GM12878 (cell line): ENCODE results near the gene STPG3. TPM values are rescaled to one million over a fixed set of nuclear protein-coding genes. Genes with fewer than 3 reads are reported as not detected.

ENCODE experiments used
- ATAC-seq: fragments of 200-7000 bp; cut with Tn5 transposase; 3 replicates; pipeline ENCODE4 v1.9.1; 2020; ENCODE audit warnings: mild to moderate bottlenecking, moderate library complexity
- BruUV-seq: library from RNA; stranded (reverse); fragments of 400-500 nt; replicated peaks from 2 replicates; lab custom pipeline; 2021; lab: Mats Ljungman, UMichigan
- CTCF ChIA-PET: fragments of 300-600 bp; sonication (Branson Sonifier 250); formaldehyde crosslinking; extraction: SDS; loops from one replicate; lab custom pipeline; 2021; ENCODE audit warnings: inconsistent platforms; lab: Yijun Ruan, JAX
- POLR2A ChIA-PET: fragments of 350-600 bp; formaldehyde crosslinking; extraction: SDS; loops from one replicate; lab custom pipeline; 2021; ENCODE audit warnings: inconsistent platforms; lab: Charles Lee
- RAD21 ChIA-PET: fragments of 300-600 bp; sonication (Branson Sonifier 250); formaldehyde crosslinking; loops from one replicate; lab custom pipeline; 2023; ENCODE audit warnings: antibody characterized with exemption; ENCODE audit not compliant: unreplicated experiment; lab: Charles Lee
- SMC1A ChIA-PET: fragments of 300-600 bp; sonication (Branson Sonifier 250); formaldehyde crosslinking; loops from one replicate; lab custom pipeline; 2023; ENCODE audit not compliant: unreplicated experiment, uncharacterized antibody; lab: Charles Lee
- DNase-seq: peaks from one replicate; pipeline ENCODE4 v3.0.0-alpha.2; 2011; ENCODE audit warnings: low read depth, low spot score
- FAIRE-seq: peaks from 3 replicates; lab custom pipeline; 2011; peaks lifted over from hg19 to GRCh38; lab: Jason Lieb, UNC
- H2AFZ ChIP-seq: 2 replicates; pipeline ENCODE4 v1.6.0; 2011; ENCODE audit warnings: low read depth, low read length, control low read depth; ENCODE audit not compliant: control insufficient read depth
- H3K27ac ChIP-seq: 2 replicates; pipeline ENCODE4 v1.5.1; 2011; ENCODE audit warnings: control low read depth; ENCODE audit not compliant: control insufficient read depth, insufficient read depth
- H3K27me3 ChIP-seq, 2 experiments: replicated peaks in 1 of 2; 2 replicates each; pipeline versions ENCODE4 v1.6.0 to v1.6.1; 2011; ENCODE audit warnings: low read length in 1 of 2; ENCODE audit not compliant: control insufficient read depth in 2 of 2, insufficient read depth in 2 of 2
- H3K36me3 ChIP-seq, 2 experiments: 2 replicates each; pipeline ENCODE4 v1.5.1; 2011; ENCODE audit warnings: low read length in 1 of 2; ENCODE audit not compliant: control insufficient read depth in 2 of 2, insufficient read depth in 2 of 2
- H3K4me1 ChIP-seq: 2 replicates; pipeline ENCODE4 v1.6.1; 2011; ENCODE audit warnings: mild to moderate bottlenecking, low read length, moderate library complexity, mixed read lengths; ENCODE audit not compliant: control insufficient read depth, insufficient read depth
- H3K4me2 ChIP-seq: 2 replicates; pipeline ENCODE4 v1.6.0; 2011; ENCODE audit warnings: control low read depth; ENCODE audit not compliant: control insufficient read depth, insufficient read depth
- H3K4me3 ChIP-seq: fragments of 200-600 bp; sonication (generic); 2 replicates; pipeline ENCODE4 v1.5.1; 2016
- H3K79me2 ChIP-seq: 2 replicates; pipeline ENCODE4 v1.6.0; 2011; ENCODE audit warnings: low read length; ENCODE audit not compliant: control insufficient read depth, insufficient read depth
- H3K9ac ChIP-seq: 2 replicates; pipeline ENCODE4 v1.8.0; 2011; ENCODE audit warnings: low read length, control low read depth, mixed read lengths; ENCODE audit not compliant: control insufficient read depth, insufficient read depth
- H3K9me3 ChIP-seq: replicated peaks from 3 replicates; pipeline ENCODE4 v1.5.1; 2011; ENCODE audit warnings: mild to moderate bottlenecking, low read length; ENCODE audit not compliant: control insufficient read depth, insufficient read depth
- H4K20me1 ChIP-seq: 2 replicates; pipeline ENCODE4 v1.6.0; 2011; ENCODE audit not compliant: control insufficient read depth, insufficient read depth
- ATF7 ChIP-seq: fragments of 450-650 bp; IDR thresholded peaks from 2 replicates; pipeline ENCODE4 v1.6.1; 2016; ENCODE audit warnings: low read depth, mild to moderate bottlenecking
- CBX5 ChIP-seq: sonication (generic); IDR thresholded peaks from 2 replicates; pipeline ENCODE4 v1.6.1; 2016; ENCODE audit warnings: low read depth, moderate library complexity, mild to moderate bottlenecking, inconsistent platforms
- CHD2 ChIP-seq: IDR thresholded peaks from 2 replicates; pipeline ENCODE4 v1.6.1; 2011; ENCODE audit warnings: low read depth, low read length, improper control_type of control experiment, borderline replicate concordance
- CHD4 ChIP-seq: fragments of 200-600 bp; sonication (generic); IDR thresholded peaks from 2 replicates; pipeline ENCODE4 v1.6.1; 2016; ENCODE audit warnings: mild to moderate bottlenecking
- IRF5 ChIP-seq: fragments of 450-650 bp; IDR thresholded peaks from 2 replicates; pipeline ENCODE4 v1.6.1; 2017; ENCODE audit warnings: borderline replicate concordance
- MLLT1 ChIP-seq: fragments of 450-650 bp; IDR thresholded peaks from 2 replicates; pipeline ENCODE4 v1.6.1; 2016; ENCODE audit warnings: mild to moderate bottlenecking
- MXI1 ChIP-seq: fragments of 150-350 bp; IDR thresholded peaks from 2 replicates; pipeline ENCODE4 v1.6.1; 2011; ENCODE audit warnings: low read depth, mild to moderate bottlenecking, inconsistent platforms, low read length, improper control_type of control experiment
- NBN ChIP-seq: fragments of 450-650 bp; IDR thresholded peaks from 2 replicates; pipeline ENCODE4 v1.6.1; 2016
- NFIC ChIP-seq: IDR thresholded peaks from 2 replicates; pipeline ENCODE4 v1.6.1; 2012; ENCODE audit warnings: low read depth, mild to moderate bottlenecking, inconsistent platforms, low read length, moderate library complexity
- PAX5 ChIP-seq: IDR thresholded peaks from 2 replicates; pipeline ENCODE4 v1.6.1; 2011; ENCODE audit warnings: low read depth, low read length, borderline replicate concordance
- SPI1 ChIP-seq: IDR thresholded peaks from 2 replicates; pipeline ENCODE4 v1.6.1; 2011; ENCODE audit warnings: low read depth, mild to moderate bottlenecking, low read length, moderate library complexity, borderline replicate concordance; ENCODE audit not compliant: insufficient read depth
- WRNIP1 ChIP-seq: IDR thresholded peaks from 2 replicates; pipeline ENCODE4 v1.6.1; 2011; ENCODE audit warnings: low read depth, low read length, improper control_type of control experiment, borderline replicate concordance
- ZNF207 ChIP-seq: fragments of 450-650 bp; IDR thresholded peaks from 2 replicates; pipeline ENCODE4 v1.6.1; 2014; ENCODE audit warnings: antibody characterized with exemption, mild to moderate bottlenecking, borderline replicate concordance
- ZNF217 ChIP-seq: fragments of 450-650 bp; IDR thresholded peaks from 2 replicates; pipeline ENCODE4 v1.6.1; 2017; ENCODE audit warnings: antibody characterized with exemption, mild to moderate bottlenecking
- ZNF622 ChIP-seq: fragments of 450-650 bp; IDR thresholded peaks from 2 replicates; pipeline ENCODE4 v1.6.1; 2017; ENCODE audit warnings: mild to moderate bottlenecking, inconsistent platforms
- WGBS: methylation state at CpG from one replicate; pipeline ENCODE4 v1.1.6; 2016; ENCODE audit warnings: low lambda C conversion rate; ENCODE audit not compliant: insufficient replicate concordance, insufficient coverage; ENCODE audit errors: missing lambda C conversion rate; 5-methylcytosine and 5-hydroxymethylcytosine counted together
- in situ Hi-C: fragments of 300-500 bp; cut with MboI; formaldehyde crosslinking; loops from 9 replicates; pipeline ENCODE4 v1.14.3; 2018; ENCODE audit warnings: mixed read lengths
- intact Hi-C: fragments of 100-400 bp; cut with micrococcal nuclease; formaldehyde crosslinking; loops from one replicate; pipeline ENCODE4 v1.14.2; 2022; ENCODE audit not compliant: unreplicated experiment
- polyA plus RNA-seq, 11 experiments: library from polyadenylated mRNA; depleted of rRNA in 4 of 11; unstranded in 6 of 11; stranded (reverse) in 5 of 11; fragments of >200 nt; fragmentation: Nextera tagmentation in 4 of 11; fragmentation: Illumina TruSeq in 1 of 11; extraction: Ambion mirVana in 4 of 11; extraction: Trizol in 1 of 11; gene quantifications; 1 replicate in 1 of 11; 2 replicates in 10 of 11; pipeline versions ENCODE4 v1.2.1 to v1.2.3, GENCODE V29; 2011 to 2016; ENCODE audit warnings: inconsistent platforms in 2 of 11, missing spikeins in 2 of 11, low read depth in 1 of 11
- total RNA-seq, 4 experiments: library from RNA; depleted of rRNA in 3 of 4; stranded (reverse); fragments of >200 nt in 3 of 4; fragmentation: Illumina TruSeq in 1 of 4; extraction: Trizol in 1 of 4; gene quantifications; 2 replicates each; pipeline versions ENCODE4 v1.2.1 to v1.2.3, GENCODE V29; 2013 to 2021

STPG3 gene
- total and polyA plus RNA-seq, 10 of the 15 experiments (the other 5 are each of a cell fraction or from before 2014, with no cell fraction given), result not detected

- DNase-seq, result no peak
- no peaks in the 10 kb centered on the region for H3K36me3 ChIP-seq
- peak overlapping the region; percentile 41; the same call in 1 of the 2 replicates for H3K4me2 ChIP-seq
- no peaks in the 10 kb centered on the region for H3K27me3 ChIP-seq
- H4K20me1 ChIP-seq, result no peaks in the 10 kb centered on the region
- H3K9ac ChIP-seq, result no peak overlapping the region
- H2AFZ ChIP-seq, result no peak overlapping the region
- 45% methylated on average over 8 of the region's 8 CpGs for WGBS
- peaks cover 43% of the 10 kb centered on the region for H3K4me1 ChIP-seq
- no peak for ATAC-seq
- ChIA-PET SMC1A (interaction anchor here (0.7 to 4.6 kb wide), 2 partner anchors 17 to 21 kb away, joined by 3 to 18 read pairs; partner anchors contain the start of genes CYSRT1 and RNF208), POLR2A (interaction anchor here (0.7 to 8.0 kb wide), 3 partner anchors 20 to 68 kb away, joined by 3 to 68 read pairs (median 29); partner anchors contain the start of genes CYSRT1 and RNF208), RAD21 (interaction anchor here (0.8 to 1.2 kb wide), 3 partner anchors 19 to 53 kb away, joined by 3 to 7 read pairs (median 3); partner anchors contain the start of gene RNF208), CTCF (interaction anchor here (1.3 to 1.7 kb wide), 3 partner anchors 25 to 46 kb away, joined by 3 to 6 read pairs (median 3); partner anchors contain the start of gene RNF224)
- BruUV-seq, result no TSS peak
- peaks cover 45% of the 10 kb centered on the region for H3K79me2 ChIP-seq
- no peak overlapping the region for H3K4me3 ChIP-seq
- intact Hi-C loops (no loop called here), in situ Hi-C loops (no loop called here)
- H3K27ac ChIP-seq, result no peak overlapping the region
- TF ChIP-seq CHD4, result no peak
- no peak for TF ChIP-seq ZNF622
- no peak for TF ChIP-seq ZNF217
- TF ChIP-seq CHD2, result no peak
- no peak for TF ChIP-seq ATF7
- TF ChIP-seq IRF5, result no peak
- TF ChIP-seq NFIC, result no peak
- TF ChIP-seq MXI1, result no peak
- TF ChIP-seq SPI1, result no peak
- no peak for TF ChIP-seq MLLT1
- TF ChIP-seq NBN, result no peak
- TF ChIP-seq ZNF207, result no peak
- TF ChIP-seq CBX5, result no peak
- TF ChIP-seq PAX5, result no peak
- no peak for TF ChIP-seq WRNIP1
- H3K9me3 ChIP-seq, result no peaks in the 10 kb centered on the region
- no peak for FAIRE-seq
Measured at GRCh38 chr9:137202966-137203365, 48.1 kb upstream of the STPG3 start.
